Measurements from ENCODE around the gene CAPG. TPM values are rescaled to one million over a fixed set of nuclear protein-coding genes. Genes with fewer than 3 reads are reported as not detected.

CAPG gene
- total RNA-seq, 1 donor: 56.6 TPM

- DNase-seq (ENCODE audit: low read depth): no peak
- TF ChIP-seq CTCF (IDR thresholded peaks at IDR 0.05; ENCODE audit: insufficient read depth, low read depth, low read length): no peak
- no peak overlapping the region for H3K4me3 ChIP-seq (ENCODE audit: low read depth, low read length)
Observed at GRCh38 chr2:85434696-85435095, 24.5 kb upstream of the CAPG start.

- H3K4me3 ChIP-seq (ENCODE audit: low read depth, low read length): no peak overlapping the region
- TF ChIP-seq CTCF (IDR thresholded peaks at IDR 0.05; ENCODE audit: insufficient read depth, low read depth, low read length): no peak
- DNase-seq (ENCODE audit: low read depth): peak; percentile 98
Observed at GRCh38 chr2:85433511-85434089, 23.4 kb upstream of the CAPG start.

- H3K4me3 ChIP-seq (ENCODE audit: low read depth, low read length): no peak overlapping the region
- no peak for TF ChIP-seq CTCF (IDR thresholded peaks at IDR 0.05; ENCODE audit: insufficient read depth, low read depth, low read length)
- DNase-seq (ENCODE audit: low read depth): no peak
Observed at GRCh38 chr2:85431570-85432205, 21.5 kb upstream of the CAPG start.

- H3K4me3 ChIP-seq (ENCODE audit: low read depth, low read length): no peak overlapping the region
- no peak for TF ChIP-seq CTCF (IDR thresholded peaks at IDR 0.05; ENCODE audit: insufficient read depth, low read depth, low read length)
- DNase-seq (ENCODE audit: low read depth): no peak
Observed at GRCh38 chr2:85430752-85431569, 20.8 kb upstream of the CAPG start.

- no peak overlapping the region for H3K4me3 ChIP-seq (ENCODE audit: low read depth, low read length)
- TF ChIP-seq CTCF (IDR thresholded peaks at IDR 0.05; ENCODE audit: insufficient read depth, low read depth, low read length): no peak
- no peak for DNase-seq (ENCODE audit: low read depth)
Observed at GRCh38 chr2:85429924-85430289, 19.7 kb upstream of the CAPG start.

- H3K4me3 ChIP-seq (ENCODE audit: low read depth, low read length): no peak overlapping the region
- no peak for TF ChIP-seq CTCF (IDR thresholded peaks at IDR 0.05; ENCODE audit: insufficient read depth, low read depth, low read length)
- no peak for DNase-seq (ENCODE audit: low read depth)
Observed at GRCh38 chr2:85429213-85429923, 19.2 kb upstream of the CAPG start.
